T-helper 9 cell (primary cell): ENCODE results near the gene ANKRD39.
"Not testable (repeated sequence)": the region's sequence is repeated elsewhere in the genome, so short reads cannot be mapped to it uniquely, and the experiment has no call there.

Experiments used
- DNase-seq: peaks from one replicate; pipeline ENCODE4 v3.0.0-alpha.2; 2020

The ANKRD39 gene

DNA sequence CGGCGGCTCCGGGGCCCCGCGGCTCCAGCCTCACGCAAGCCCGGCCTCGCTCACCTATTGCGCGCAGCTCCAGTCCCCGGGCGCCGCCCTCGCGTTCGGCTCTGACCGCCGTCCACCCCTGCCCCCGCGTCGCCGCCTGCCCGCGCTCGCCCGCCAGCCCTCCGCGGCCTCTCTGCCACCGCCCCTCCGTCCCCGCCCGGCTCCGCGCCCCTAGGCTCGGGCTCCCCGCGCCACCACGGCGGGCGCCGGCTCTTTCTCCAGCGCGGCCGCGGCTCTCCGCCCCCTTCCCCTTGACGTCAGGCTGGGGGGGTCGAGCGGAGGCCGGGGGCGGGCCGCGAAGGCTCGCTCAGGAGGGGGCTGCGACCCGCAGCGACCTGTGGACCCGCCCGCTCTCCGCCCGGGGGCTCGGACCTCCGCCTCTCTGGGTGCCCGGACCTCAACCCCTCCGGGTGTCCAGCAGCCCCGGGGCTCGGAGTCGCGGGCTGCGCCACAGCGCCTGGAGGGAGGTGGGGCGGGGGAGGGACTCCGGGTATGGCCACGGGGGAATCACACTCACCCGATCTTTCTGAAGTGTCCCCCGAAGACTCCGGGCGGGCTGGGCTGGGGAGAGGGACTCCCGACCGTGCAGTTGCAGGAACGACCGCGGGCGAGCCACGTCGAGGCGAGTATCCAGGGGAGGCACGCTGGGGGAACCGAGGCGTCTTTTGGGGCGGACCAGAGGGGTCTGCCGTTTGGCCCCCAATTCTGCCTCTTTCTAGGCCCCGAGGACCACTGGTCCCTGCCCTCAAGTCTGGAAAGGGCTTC, 12.2 kb upstream of the ANKRD39 start, which contains the start of gene SEMA4C:
SEMA4C (minus strand) TSS at position 259 of the 804 bp plus-strand sequence. CDS start 2,194 bp downstream, outside the sequence.
- DNase-seq = peak; percentile 64

DNA sequence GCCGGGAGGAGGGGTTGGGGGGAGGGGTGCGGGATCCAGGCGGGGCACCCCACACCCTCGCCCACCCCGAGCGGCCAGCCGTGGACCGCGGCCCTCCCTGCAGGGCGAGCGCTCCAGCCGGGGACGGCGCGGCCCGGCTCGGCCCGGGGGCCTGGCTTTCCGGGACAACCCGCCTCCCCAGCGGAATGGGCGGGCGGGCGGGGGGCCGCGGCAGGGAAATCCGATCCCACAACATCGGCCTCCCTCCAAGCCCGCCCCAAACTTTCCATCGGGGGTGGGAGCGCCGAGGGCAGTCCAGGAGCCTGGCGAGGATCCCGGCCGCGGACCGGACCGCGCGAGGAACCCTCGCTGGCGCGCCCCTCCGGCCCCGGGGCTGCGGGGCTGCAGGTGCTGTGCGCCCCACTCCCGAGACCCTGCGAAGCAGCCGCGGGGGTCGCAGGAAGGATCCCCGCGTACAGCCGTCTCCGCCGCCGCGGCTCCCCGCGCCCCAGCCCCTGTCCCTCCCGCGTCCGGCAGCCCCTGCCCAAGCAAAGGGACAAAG, 11.5 kb upstream of the ANKRD39 start:
- no peak for DNase-seq

DNA sequence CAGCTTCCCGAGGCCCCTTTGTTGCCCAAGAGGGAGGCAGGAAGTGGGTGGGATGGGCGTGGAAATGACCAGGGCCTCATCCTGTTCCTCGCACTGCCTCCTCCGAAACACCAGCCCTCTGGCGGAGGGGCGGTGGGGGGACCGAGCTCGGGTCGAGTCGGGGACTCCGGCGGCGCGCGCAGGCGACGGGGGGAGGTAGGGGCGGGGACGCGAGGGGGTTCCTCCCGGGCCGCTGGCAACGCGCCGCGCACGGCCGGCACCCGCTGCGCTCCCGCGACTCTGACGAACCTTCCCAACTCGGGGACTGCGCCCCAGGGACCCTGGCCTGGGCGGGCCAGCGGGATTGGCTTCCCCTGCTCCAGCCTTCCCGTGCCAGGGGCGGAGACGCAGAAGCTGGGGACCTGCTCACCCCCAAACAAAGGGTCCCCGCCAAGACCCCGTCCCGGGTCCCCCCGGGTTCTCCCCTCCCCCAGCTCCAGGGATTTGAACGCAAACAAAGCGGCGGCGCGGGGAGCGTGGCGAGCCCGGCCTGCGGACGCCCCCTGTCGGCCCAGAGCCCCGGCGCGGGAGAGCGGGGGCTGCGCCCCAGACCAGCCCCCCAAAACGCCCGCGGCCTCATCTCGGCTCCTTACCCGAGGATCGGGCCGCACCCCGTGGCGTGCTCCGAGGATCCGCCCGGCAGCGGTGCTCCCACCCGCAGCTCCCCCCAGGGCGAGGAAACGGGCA, 10.9 kb upstream of the ANKRD39 start:
- peak; percentile 48 for DNase-seq

DNA sequence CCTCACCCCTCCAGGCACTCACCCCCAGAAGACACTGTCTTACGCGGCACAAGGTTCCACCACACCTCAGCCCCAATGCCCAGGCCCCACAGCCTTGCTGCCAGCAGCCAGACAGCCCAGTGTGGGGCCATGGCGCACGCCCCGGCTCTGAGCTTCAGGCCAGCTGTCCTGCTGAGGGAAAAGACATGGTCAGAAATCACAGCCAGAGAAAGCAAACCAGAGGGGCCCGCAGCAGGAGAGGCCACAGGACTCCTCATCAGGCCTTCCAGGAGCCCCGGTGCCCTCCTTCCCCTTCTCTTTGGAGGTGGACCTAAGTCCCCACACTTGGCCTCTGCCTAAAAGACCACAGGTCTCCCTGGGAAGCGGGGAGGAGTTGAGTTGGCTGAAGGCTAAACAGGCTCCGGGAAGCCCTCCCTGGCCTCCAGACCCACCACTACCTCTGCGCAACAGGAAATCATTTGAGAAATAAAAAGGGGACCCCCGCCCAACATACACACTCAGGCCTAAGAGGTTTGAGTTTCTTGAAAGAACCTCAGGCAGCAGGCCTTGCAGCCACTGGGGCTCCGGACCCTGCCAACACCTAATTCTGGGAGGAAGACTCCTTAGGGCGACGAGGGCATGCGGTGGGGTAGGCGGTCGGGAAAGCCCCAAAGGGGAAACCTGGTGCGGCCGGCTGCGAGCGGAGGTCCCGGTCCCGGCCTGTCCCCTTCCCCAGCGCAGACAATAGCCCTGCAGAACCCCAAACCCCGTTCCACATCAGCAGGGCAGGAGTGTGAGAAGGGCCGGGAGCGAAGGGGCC, 10.1 kb upstream of the ANKRD39 start:
- DNase-seq = peak; percentile 28

DNA sequence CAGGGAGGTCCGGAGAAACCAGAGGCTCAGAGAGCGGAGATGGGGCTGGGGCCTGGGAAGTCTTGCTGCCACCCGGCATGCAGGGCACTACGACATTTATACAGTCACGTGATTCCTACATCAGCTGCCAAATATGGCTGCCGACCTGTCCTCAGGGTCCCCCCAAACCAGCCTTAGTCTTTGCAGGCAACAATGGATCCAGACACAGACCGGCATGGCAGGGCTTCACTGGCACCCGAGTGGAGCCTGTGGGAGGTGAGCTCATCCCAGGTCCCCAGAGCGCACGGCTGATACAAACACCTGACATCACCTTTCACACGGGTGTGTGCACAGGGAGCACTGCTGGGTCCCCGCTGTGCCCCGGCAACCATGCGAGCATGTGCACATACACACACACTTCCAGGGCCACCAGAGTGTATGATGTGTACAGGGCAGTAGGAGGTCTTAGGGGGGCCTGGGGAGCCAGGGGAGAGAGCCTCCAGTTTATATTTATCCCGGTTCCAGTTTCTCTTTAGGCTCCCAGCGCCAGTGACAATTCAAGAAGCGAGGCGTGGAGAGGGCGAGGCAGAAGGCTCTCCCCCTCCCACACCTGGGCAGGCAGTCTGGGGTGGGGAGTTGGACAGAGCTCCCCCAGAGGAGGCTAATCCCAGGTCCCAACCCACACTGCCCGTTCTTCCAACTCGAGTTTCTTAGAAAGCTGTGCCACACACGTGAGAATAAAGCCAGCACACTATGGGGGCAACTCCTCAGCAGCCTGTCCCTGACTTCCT, 9.4 kb upstream of the ANKRD39 start:
- no peak for DNase-seq

DNA sequence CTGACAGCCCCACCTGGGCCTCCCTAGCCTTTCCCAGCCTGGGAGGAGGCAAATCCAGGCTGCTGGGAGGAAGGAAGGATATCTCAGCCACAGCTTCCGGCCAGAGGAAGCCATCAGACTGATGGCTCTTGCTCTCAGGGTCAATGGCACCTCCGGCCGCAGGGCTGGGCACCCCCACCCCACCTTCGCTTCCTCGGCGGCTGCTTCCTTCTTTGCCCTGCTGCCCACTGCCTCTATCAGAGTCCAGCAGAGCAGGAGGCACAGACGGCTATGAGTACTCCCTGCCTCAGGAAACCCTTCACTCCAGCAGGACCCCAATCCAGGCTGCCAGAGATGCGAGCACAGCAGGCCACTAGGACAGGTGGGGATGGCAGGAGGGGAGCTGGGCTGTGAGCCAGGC, 8.8 kb upstream of the ANKRD39 start:
- DNase-seq = no peak

DNA sequence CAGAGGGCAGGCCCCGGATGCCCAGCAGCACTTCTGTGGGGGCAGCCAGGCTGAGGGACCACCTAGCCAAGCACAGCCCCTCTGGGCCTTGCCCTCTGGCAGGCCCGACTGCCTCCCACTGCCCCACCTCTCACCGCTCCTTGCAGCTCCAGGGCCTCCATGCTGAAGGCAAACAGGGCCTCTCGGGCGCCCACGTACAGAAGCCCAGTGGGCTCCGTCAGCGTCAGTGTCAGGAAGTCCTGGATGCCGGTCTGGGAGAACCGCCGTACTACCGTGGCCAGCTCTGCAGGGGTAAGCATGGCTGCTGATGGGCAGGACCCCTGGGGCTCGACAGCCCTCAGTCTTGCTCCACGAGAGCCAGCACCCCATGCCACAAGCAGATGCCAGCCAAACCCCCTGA, 8.3 kb upstream of the ANKRD39 start:
- DNase-seq = no peak

DNA sequence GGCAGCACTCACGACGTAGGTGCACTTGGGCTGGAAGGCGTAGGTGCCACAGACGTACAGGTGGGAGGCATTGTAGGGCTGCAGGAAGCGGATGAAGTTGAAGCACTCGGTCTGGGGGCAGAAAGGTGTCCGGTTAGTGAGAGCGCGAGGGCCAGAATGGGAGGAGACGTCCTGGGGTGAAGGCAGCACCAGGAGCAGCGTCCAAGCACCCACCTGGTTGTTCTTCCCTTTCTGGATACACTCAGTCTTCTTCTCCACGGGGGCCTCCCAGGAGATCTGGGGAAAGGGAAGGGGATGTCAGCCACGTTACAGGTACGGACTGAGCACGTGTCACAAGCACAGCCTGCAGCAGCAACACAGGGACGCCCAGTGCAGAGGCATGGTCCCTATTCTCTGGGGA, 7.8 kb upstream of the ANKRD39 start:
- DNase-seq = no peak

DNA sequence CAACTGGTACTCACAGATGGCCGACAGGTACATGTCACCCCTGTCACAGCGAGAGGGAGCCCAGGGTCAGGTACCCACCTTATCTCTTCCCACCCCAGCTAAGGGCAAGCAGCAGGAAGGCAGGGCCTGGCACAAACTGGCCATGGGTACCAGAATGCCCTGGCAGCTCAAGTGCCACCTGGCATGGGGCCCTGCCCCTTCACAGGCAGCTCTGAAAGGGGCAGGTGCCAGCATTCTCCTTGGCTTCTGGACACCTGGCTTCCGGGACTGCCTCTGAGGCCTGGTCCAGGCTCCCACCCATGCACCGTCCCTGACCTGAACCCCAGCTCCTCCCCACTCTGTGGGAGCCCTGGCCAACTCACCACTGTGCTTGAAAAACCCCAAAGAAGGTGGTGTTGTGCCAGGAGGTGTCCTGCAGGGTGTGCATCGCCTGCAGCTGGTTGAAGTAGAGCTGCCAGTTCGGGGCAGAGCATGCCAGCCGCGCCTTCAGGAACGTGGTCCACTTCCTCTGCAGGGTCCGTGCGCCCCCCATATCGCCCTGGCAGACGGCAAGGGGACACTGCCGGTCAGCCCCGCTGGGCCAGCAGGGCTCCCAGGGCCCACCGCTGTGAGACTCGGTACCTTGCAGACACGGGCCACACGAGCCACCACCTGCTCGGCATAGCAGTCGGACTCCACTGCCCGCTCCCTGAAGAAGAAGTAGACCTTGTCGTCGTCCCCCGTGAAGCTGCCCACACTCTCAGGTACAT, 6.7 kb upstream of the ANKRD39 start:
- no peak for DNase-seq

DNA sequence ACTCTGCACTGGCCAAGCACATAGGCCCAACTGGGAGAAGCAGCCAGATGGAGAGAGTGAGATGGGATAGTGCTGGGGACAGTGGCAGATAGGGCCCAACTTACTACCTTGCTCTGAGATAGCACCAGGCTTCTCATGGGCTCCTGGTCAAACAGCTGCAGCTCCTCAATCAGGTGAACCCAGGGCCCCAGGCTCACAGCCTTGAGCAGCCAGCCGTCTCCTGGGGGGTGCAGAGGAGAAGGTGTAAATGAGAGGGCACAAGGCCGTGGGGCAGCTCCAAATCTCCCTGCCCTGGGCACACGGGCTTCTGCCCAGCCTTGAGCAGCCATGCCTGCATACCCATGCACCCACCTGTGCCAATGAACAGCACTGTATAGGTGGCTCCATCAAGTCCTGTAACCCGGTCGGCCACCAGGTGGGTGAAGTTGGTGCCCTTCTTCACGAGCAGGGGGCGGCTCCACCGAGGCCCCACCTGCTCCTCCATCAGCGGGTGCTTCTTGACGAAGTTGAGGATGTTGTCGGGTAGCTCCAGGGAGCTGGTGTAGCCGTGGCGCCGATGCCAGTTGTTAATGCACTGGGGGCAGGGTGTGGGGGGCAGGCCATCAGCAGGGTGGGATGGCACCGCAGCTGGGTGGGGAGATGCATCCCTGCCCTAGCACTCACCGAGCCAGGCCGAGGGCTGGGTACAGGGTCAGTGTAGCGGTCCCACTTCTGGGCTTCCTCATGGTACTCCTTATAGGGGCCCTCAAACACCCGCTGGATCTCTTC, 5.9 kb upstream of the ANKRD39 start:
- no peak for DNase-seq

DNA sequence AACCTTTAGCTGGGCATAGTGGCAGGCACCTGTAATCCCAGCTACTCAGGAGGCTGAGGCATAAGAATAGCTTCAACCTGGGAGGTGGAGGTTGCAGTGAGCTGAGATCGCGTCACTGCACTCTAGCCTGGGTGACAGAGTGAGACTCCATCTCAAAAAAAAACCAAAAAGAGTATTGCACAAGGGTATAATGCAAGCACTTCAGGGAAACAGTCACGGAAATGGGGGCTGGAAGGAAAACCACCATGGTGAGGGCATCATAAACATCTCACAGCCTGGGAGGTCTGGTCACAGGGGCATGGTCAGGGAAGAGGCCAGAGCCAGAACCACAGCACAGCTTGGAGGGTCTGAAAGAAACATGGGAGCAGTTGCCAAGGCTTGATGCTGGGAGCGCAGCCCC, 5.2 kb upstream of the ANKRD39 start:
- DNase-seq = not testable (repeated sequence)

DNA sequence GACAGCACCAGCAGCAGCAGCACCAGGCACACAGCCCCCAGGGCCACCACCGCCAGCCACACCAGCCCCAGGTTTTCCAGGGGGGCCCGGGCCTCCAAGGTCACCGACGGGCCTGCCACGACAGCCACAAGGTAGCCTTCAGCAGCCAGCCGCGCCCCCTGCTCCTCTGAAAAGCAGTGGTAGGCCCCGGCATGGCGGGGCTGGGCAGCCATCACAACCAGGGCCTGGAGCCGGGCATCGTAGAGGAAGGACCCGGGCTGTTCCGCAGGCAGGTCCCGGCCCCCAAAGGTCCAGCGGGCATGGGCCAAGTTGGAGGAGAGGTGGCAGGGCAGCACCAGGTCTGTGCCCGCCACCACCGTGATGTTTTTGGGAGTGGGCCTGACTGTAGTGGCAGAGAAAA, 3.3 kb upstream of the ANKRD39 start:
- DNase-seq = no peak

DNA sequence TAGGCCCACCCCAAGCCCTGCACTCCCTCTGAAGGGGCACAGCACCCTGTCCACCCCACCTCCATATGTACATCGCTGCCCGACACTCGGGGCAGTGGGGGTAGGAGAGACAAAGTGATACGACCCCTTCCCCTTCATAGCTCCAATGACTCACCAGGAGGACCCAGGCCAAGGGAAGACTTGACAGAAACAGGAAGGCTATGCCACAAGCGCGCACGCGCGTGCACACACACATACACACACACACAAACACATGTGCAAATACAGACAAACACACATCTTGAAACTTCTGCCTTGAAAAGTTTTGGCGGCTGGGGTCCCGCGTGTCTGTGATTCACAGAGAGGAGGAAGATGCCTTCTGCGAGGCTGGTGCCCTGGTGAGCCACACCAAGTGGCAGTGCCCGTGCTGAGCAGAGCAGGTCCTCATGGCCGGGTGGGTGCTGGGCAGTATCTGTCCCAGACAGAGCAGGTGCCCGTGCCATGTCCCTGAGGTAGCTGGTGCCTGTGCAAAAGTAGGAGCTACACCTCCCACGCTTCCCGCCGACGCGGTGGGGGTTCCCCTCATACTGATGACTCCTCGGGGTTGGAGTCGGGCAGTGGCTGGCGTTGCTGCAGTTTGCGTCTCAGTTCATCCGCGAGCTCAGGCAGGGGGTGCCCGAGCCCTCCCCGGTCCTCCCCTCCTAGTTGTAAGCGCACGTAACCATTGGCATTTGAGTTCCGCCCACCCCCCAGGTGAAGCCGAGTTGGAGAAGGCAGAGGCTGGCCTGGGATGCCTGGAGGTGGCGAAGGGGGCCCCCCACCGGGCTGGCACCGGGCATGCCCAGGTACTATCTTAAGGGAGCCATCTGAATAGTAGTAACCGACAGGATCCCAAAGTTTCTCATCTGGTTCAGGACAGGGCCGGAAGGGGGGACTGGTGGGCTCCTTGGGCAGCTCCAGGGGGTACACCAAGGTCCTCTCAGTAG, 2.5 kb upstream of the ANKRD39 start:
- DNase-seq = no peak

DNA sequence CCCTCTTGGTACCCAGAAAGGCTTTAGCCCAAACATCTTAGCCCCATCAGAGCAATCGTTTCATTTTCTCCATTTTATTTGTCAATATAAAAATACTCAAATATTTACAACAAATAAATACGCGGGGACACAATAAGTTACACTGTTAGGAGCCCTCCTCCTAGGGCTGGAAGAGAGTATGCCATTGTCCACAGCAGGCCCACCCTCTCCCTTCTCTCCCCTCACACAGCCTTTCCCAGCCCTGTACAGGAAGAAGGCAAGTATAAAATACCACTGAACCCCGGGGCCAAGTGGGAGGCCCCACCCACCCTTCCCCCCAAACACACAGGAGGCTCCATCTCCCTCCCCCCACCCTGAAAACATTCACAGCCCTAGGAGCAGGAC, 1.9 kb upstream of the ANKRD39 start:
- DNase-seq = no peak

DNA sequence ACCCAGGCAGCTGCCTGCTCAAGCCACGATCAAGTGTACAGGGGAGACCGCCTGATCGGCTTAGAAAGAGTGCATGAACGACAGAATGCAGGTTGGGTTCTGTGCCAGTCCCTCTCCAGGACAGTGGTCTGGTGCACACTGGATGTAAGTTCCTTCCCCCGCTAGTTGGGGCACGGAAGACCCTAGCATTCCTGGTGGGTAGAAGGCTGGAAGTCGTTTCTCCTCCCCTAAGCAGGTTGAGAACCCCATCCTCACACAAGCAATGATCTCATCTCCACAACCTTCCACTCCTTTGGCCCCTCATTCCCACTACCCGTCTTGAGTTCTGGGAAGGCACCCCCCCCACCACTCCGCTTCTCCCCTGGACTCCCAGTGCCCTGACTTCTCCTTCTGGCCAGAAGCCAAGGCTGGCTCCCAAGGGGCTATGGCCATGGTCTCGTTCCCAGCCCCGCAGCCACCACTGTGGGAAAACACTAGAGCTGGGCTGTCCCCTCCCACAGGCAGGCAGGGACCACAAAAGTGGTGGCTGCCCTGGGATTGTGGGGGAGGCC, 1.4 kb upstream of the ANKRD39 start:
- DNase-seq = no peak

DNA sequence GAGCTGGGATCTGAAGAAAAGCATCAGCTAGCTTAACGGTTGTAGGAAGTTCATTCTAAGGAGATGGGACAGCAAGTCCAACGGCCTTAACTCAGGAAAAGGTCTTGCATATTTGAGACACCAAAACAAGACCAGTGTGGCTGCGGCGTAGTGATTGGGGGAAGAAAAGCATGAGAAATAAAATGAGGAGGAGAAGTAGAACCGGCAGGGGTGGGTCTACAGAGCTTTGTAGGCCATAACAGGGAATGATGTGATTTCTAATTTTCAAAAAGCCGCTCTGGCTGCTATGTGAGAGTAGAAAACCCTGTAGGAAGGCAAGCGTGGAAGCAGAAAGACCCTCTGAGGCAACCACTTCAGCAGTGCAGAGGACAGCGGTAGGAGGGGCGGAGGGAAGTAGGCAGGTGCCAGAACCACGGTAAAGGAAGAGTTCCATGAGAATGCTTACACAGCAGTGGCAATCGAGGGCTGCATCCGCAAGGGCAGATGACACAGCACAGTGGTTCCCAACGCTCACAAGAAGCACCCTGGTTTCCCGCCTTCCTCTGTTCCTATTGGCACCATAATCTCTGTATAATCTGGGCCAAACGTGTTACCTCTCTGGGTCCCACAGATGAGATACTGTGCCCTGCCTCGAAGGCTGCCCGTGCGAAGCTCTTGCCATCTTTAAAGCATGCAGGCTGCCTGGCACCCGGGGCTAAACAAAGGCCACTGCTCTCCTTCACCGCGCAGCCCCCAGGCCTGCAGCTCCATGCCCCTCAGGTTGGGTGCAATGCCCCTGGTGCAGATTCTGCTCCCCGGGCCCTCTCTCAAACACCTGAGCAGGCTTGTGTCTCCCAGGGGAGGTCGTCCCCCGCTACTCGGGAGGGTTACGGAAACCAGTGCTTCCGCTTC, 795 bp downstream of the ANKRD39 start:
- DNase-seq = no peak

DNA sequence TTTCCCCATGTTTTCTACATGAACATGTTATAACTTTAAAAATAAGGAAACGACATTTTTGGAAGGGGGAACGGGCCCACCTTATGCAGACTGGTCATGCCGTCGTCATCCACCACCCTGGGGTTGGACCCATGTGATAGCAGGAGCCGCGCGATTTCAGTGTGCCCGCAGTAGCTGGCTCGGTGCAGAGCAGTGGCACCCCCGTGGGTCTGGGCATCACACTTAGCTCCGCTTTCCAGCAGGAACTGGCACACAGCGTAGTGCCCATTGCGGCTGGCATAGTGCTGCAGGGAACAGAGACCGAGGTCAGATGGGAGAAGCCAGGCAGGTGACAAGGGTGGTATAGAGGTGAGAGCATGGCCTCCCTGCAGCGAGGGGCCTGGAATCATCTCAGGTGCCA, 4.5 kb downstream of the ANKRD39 start:
- DNase-seq = no peak

DNA sequence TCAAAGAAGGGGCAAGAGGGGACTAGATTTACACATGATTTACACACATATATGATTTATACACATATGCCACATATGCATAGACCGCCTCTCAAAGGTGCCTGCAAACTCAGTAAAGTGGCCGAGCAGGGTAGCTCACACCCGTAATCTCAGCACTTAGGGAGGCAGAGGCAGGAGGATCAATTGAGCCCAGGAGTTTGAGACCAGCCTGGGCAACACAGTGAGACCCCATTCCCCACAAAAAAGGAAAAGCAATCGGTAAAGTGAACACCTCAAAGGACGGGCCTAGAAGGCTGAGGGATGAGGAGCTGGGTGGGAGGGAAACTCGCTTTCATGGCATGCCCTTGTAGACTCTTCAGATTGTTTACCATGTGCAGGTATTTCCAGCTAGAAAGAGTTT, 5.1 kb downstream of the ANKRD39 start:
- DNase-seq = no peak
